ENCODE data around the gene NEURL1B.

DNA sequence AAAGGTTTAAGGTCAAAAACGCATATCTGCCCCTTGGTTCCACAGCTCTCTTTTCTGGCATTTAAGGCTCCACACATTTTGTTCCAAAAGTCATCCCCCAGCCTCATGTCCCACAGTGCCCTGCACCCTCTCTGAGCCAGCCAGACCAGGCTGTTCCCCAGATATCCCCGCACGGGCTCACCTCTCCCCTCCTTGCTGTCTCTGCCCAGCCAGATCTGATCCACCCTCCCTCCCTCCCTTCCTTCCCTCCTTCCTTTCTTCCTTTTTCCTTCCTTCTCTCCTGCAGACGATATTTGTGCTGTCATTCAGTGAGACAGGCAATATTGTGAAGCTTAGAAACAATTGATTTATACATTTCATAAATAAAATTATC, 92.9 kb downstream of the NEURL1B start:
- TF ChIP-seq, protein P1, sequence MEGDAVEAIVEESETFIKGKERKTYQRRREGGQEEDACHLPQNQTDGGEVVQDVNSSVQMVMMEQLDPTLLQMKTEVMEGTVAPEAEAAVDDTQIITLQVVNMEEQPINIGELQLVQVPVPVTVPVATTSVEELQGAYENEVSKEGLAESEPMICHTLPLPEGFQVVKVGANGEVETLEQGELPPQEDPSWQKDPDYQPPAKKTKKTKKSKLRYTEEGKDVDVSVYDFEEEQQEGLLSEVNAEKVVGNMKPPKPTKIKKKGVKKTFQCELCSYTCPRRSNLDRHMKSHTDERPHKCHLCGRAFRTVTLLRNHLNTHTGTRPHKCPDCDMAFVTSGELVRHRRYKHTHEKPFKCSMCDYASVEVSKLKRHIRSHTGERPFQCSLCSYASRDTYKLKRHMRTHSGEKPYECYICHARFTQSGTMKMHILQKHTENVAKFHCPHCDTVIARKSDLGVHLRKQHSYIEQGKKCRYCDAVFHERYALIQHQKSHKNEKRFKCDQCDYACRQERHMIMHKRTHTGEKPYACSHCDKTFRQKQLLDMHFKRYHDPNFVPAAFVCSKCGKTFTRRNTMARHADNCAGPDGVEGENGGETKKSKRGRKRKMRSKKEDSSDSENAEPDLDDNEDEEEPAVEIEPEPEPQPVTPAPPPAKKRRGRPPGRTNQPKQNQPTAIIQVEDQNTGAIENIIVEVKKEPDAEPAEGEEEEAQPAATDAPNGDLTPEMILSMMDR (conservative IDR thresholded peaks at IDR 0.05 in 1 of 2, IDR thresholded peaks at IDR 0.05 in 1 of 2; ENCODE audit: extremely low read depth in 1 of 2, insufficient read depth in 1 of 2, low read depth in 1 of 2, low read length in 2 of 2) = no peak
- TF ChIP-seq EZH2 (IDR thresholded peaks at IDR 0.05; ENCODE audit: borderline replicate concordance, low read length) = no peak
